Memory B cell (primary cell): ENCODE results near the gene MRPS12.
"Not testable (repeated sequence)": the region's sequence is repeated elsewhere in the genome, so short reads cannot be mapped to it uniquely, and the experiment has no call there.

Experiments used
- ATAC-seq: fragments of 150-1000 bp; cut with Tn5 transposase; 2 replicates; pipeline ENCODE4 v1.10.0; 2021; ENCODE audit warnings: low read depth, mild to moderate bottlenecking, moderate library complexity
- DNase-seq, 2 donors: peaks; one replicate each; pipeline ENCODE4 v3.0.0; 2022; ENCODE audit warnings: low spot score in 2 of 2
- H3K27ac Mint-ChIP-seq: one replicate; pipeline ENCODE4 v1.8.0; 2022; ENCODE audit warnings: mild to moderate bottlenecking, moderate library complexity, mixed read lengths
- H3K27me3 Mint-ChIP-seq: one replicate; pipeline ENCODE4 v1.8.0; 2022; ENCODE audit warnings: mixed read lengths
- H3K36me3 Mint-ChIP-seq: one replicate; pipeline ENCODE4 v1.8.0; 2022; ENCODE audit warnings: mild to moderate bottlenecking, mixed read lengths
- H3K4me1 Mint-ChIP-seq: one replicate; pipeline ENCODE4 v1.8.0; 2022; ENCODE audit warnings: mixed read lengths
- H3K4me3 Mint-ChIP-seq: one replicate; pipeline ENCODE4 v1.8.0; 2022; ENCODE audit warnings: mild to moderate bottlenecking, moderate library complexity, mixed read lengths
- H3K9me3 Mint-ChIP-seq: one replicate; pipeline ENCODE4 v1.8.0; 2022; ENCODE audit warnings: mixed read lengths

The MRPS12 gene

DNA sequence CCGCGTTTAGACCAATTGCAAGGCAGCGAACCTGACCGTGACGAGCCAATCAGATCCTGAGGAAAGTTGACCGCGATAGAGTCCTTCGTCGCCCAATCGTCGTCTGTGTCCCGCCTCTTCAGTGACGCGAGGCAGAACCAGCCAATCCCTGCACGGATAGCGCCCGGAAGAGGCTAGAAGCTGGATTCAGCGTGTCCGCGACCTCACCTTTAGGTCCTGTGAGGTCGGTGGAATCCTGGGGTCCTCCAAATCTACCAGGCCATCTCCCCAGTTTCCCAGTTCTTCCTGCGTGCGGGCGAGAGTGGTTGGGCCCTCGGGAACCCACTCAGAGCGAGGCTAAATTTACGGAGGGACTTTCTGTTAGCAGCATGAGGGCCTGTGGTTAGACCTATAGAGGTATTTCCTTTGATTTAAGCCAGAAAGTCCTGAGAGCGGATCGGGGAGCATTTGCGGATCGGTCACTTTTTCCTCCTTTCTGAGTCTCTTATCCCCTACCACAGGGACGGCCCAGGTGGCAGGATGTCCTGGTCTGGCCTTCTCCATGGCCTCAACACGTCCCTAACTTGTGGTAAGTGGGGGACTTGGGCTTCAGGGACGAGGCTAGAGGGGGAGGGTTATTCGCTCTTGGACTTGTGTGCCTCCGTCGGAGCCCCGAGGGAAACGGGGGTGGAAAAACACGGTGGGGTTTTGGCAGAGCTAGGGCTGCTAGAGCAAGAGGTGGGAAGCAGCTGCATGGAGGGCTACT is at the start of gene MRPS12:
MRPS12 (plus strand) TSS at position 169 of the 745 bp plus-strand sequence; CDS start at position 520, 351 bp downstream.
- Mint-ChIP-seq H3K36me3 (peaks cover 21% of the 10 kb centered on the region), H3K27ac (peak within 1 kb of the TSS; percentile 97), H3K27me3 (no peaks in the 10 kb centered on the region), H3K9me3 (peaks cover 2% of the 10 kb centered on the region), H3K4me1 (peaks cover 23% of the 10 kb centered on the region), H3K4me3 (peak within 1 kb of the TSS; percentile 96)
- peak; percentile 93 for ATAC-seq
- DNase-seq = no peak

DNA sequence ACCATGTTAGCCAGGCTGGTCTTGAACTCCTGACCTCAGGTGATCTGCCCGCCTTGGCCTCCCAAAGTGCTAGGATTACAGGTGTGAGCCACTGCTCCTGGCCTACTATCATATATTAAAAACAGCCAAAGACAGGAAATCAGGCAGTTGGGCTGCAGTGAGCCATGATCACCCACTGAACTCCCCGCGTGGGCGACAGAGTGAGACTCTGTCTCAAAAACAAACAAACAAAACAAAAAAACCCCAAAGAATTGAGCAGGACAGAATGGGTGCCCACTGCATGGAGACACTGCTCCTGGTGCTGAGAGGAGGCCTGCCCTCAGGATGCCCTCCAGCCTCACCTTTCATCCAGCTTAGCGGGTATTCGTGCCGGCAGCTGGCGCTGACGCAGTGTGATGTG is 47.5 kb upstream of the MRPS12 start:
- Mint-ChIP-seq H3K4me1 (peaks cover 16% of the 10 kb centered on the region), H3K27me3 (no peaks in the 10 kb centered on the region), H3K4me3 (no peak overlapping the region), H3K27ac (peak overlapping the region; percentile 31), H3K9me3 (no peaks in the 10 kb centered on the region), H3K36me3 (peaks cover 6% of the 10 kb centered on the region)
- no peak for ATAC-seq
- no peak for DNase-seq

DNA sequence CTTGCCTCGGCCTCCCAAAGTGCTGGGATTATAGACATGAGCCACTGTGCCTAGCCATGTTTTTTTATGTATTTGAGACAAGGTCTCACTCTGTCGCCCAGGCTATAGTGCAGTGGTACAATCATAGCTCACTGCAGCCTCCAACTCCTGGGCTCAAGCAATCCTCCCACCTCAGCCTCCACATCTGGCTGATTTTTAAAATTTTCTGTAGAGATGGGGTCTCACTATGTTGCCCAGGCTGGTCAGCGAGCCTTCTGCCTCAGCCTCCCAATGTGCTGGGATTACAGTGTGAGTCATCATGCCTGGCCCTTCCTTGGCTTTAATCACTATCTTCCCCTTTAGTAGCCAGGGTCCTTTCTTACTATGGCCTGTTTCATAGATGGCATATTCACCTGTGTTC is 46.1 kb upstream of the MRPS12 start:
- not testable (repeated sequence) for H3K9me3 Mint-ChIP-seq, H3K27ac Mint-ChIP-seq, H3K4me1 Mint-ChIP-seq, DNase-seq, H3K27me3 Mint-ChIP-seq, ATAC-seq, H3K36me3 Mint-ChIP-seq, H3K4me3 Mint-ChIP-seq

DNA sequence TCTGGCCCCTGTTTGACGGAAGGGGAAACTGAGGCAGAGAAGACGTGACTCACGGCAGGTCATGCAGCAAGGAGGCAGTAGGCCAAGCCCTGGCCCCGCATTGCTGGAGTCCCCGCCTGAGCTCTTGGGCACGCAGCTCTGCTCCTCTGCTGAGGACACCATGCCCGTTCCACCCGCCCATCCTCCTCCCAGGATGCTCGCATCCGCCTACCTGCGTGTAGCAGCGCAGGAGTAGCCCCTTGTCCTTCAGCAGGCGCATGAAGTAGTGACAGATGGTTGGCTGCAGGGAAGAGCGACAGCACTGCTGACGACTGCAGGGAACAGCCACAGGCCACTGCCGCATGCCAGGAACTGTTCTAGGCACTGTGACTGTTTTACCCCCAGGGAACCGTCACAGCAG is 41.9 kb upstream of the MRPS12 start:
- H3K27ac Mint-ChIP-seq = no peak overlapping the region
- H3K4me3 Mint-ChIP-seq = no peak overlapping the region
- H3K9me3 Mint-ChIP-seq = no peaks in the 10 kb centered on the region
- DNase-seq = no peak
- H3K27me3 Mint-ChIP-seq = no peaks in the 10 kb centered on the region
- no peak for ATAC-seq
- H3K36me3 Mint-ChIP-seq = peaks cover 9% of the 10 kb centered on the region
- no peaks in the 10 kb centered on the region for H3K4me1 Mint-ChIP-seq

DNA sequence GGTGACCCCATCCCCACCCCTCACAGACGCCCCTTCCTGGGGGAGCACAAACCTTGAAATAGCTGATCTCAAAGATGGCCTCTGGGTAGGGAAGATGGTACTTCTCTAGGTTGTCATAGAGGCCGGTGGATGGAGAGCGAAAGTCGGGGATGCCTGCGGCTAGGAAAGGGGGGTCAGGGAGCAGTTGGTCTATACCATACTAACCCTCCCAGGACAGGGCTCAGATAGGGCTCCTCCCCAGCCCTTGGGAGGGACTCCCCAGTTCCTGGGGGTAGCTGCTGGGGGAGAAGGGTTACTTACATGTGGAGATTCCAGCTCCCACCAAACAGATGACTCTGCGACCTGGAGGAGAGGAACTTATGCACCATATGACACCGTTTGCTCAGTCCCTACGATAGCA is 40.9 kb upstream of the MRPS12 start:
- Mint-ChIP-seq H3K27me3 (no peaks in the 10 kb centered on the region), H3K9me3 (no peaks in the 10 kb centered on the region), H3K27ac (no peak overlapping the region), H3K4me1 (peaks cover 3% of the 10 kb centered on the region), H3K4me3 (no peak overlapping the region), H3K36me3 (peaks cover 12% of the 10 kb centered on the region)
- ATAC-seq = no peak
- DNase-seq = no peak

DNA sequence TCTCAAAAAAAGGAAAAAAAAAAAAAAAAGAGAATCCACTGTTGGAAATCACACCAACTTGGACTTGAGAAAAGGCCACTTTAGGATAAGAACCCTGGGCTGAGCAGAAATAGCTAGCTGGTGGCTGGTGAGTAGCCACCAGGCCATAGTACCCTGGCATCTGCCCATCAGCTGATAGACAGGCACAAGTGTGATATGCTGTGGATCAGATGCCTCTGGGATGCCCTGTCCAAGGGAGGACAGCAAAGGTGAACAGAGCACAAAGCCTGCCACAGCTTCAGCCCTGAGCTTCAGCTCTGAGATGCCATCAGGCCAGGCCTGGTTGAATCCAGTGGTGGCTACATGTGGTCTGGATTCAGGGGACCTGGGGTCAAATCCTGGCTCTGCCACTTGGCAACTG is 40.1 kb upstream of the MRPS12 start:
- no peak overlapping the region for H3K4me3 Mint-ChIP-seq
- H3K36me3 Mint-ChIP-seq = peaks cover 10% of the 10 kb centered on the region
- H3K9me3 Mint-ChIP-seq = no peaks in the 10 kb centered on the region
- no peaks in the 10 kb centered on the region for H3K27me3 Mint-ChIP-seq
- H3K4me1 Mint-ChIP-seq = peaks cover 3% of the 10 kb centered on the region
- no peak for DNase-seq
- no peak for ATAC-seq
- no peak overlapping the region for H3K27ac Mint-ChIP-seq

DNA sequence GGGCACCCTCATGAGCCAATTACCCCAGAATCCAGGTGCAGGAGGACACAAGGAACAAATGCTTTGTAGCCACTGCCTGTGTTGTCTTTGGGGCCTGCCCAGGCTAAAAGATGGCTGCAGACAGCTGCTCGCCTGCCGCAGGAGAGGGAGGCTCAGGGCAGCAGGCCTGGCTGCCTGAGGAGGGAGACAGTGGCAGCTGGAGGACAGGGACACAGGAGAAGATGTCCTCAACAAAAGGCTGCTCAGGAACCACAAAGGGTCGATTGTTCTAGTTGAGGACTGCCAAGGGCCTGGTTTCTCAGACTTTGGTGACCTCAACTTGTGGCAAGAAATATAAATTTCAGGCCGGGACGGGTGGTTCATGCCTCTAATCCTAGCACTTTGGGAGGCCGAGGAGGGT is 39.0 kb upstream of the MRPS12 start:
- Mint-ChIP-seq H3K4me3 (no peak overlapping the region), H3K36me3 (peaks cover 12% of the 10 kb centered on the region), H3K4me1 (peaks cover 5% of the 10 kb centered on the region), H3K9me3 (no peaks in the 10 kb centered on the region), H3K27me3 (no peaks in the 10 kb centered on the region), H3K27ac (no peak overlapping the region)
- no peak for ATAC-seq
- DNase-seq = no peak

DNA sequence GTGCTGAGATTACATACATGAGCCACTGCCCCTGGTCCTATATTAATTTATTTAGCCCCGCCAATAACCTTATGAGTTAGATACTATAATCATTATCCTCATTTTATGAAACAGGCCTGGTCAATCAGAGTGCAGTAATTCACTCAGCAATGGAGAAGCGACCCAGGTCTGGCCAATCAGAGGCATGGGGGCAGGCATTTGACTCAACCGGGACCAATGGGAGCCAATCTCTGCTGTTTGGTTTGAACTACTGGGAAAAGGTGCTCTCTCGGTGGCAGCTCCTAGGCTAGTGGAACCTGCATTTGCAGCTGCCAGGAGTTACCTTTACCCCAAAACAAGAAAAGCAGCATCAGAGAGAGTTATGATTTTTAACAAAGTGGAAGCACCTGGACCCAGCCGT is 37.9 kb upstream of the MRPS12 start:
- H3K27me3 Mint-ChIP-seq = no peaks in the 10 kb centered on the region
- H3K4me3 Mint-ChIP-seq = no peak overlapping the region
- H3K9me3 Mint-ChIP-seq = no peaks in the 10 kb centered on the region
- H3K4me1 Mint-ChIP-seq = peaks cover 11% of the 10 kb centered on the region
- no peak for ATAC-seq
- no peak overlapping the region for H3K27ac Mint-ChIP-seq
- DNase-seq = no peak
- peaks cover 12% of the 10 kb centered on the region for H3K36me3 Mint-ChIP-seq

DNA sequence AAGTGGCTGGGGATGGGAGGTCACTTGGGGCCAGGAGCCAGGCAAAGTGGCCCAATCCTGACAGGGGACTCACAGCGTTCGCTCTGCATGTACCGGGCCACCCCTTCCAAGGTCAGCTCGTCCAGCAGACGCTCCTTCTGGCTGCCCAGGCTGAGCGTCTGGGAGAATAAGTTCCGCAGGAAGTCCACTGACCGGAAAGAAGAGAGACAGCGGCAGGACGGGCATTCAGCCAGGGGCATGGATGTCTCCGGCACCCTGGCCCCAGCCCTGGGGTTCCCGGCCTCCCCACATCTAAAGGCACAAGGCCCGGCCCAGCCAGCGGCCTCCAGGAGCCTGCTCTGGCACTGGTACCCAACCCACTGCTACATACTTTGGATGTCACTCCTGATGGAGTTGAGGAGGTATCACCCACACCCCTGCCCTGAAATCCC is 37.4 kb upstream of the MRPS12 start:
- Mint-ChIP-seq H3K27ac (no peak overlapping the region), H3K4me1 (peaks cover 14% of the 10 kb centered on the region), H3K27me3 (no peaks in the 10 kb centered on the region), H3K36me3 (peaks cover 12% of the 10 kb centered on the region), H3K4me3 (no peak overlapping the region), H3K9me3 (no peaks in the 10 kb centered on the region)
- DNase-seq (no peak), ATAC-seq (no peak)

DNA sequence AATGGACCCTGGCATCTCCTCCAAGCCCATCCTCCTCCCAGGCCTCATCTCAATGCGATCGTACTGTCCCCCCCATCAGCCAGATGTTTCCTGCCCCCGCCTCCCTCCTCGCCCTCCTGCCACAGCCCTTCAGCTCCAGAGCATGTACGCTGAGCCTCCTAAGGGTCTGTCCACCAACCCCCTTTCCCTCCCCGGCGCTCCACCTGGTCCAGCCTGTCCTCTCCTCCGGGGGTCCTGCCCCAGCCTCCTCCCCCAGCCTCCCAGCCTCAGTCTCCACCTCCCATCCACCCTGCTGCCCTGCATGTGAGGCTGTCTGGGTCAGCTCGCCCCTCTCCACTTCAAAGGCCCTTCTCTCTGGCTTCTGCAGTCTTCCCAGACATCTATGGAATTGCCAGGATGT is 35.8 kb upstream of the MRPS12 start:
- Mint-ChIP-seq H3K27ac (peak overlapping the region; percentile 77), H3K27me3 (no peaks in the 10 kb centered on the region), H3K4me3 (no peak overlapping the region), H3K36me3 (peaks cover 9% of the 10 kb centered on the region), H3K4me1 (peaks cover 21% of the 10 kb centered on the region), H3K9me3 (no peaks in the 10 kb centered on the region)
- ATAC-seq (no peak), DNase-seq (no peak)

DNA sequence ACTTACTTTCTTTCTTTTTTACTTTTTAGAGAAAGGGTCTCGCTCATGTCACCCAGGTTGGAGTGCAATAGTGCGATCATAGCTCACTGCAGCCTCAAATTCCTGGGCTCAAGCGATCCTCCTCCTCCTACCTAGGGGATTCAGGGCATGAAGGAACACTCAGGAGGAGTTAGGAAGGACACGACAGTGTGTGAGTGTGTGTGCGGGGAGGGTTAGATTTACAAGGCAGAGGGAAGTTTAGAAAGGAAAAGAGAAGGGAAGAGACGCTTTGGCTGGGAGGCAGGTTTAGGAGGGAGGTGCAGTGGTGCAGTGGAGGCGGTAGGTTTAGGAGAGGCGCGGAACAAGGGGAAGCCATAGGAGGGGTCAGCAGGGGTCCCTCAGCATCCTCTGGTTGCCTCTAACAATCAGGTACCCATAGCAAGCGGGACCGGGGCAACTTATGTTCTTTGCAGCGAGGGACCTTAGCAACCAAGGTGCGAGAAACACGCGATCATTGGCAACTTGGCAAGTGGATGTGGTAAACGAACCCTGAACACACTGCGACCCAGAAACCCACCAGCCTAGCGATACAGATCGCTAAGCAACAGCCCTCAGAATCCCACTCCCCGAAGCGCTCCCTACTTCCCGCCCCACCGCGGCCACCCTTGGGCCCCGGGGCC is 31.8 kb upstream of the MRPS12 start:
- H3K4me1 Mint-ChIP-seq = peaks cover 30% of the 10 kb centered on the region

DNA sequence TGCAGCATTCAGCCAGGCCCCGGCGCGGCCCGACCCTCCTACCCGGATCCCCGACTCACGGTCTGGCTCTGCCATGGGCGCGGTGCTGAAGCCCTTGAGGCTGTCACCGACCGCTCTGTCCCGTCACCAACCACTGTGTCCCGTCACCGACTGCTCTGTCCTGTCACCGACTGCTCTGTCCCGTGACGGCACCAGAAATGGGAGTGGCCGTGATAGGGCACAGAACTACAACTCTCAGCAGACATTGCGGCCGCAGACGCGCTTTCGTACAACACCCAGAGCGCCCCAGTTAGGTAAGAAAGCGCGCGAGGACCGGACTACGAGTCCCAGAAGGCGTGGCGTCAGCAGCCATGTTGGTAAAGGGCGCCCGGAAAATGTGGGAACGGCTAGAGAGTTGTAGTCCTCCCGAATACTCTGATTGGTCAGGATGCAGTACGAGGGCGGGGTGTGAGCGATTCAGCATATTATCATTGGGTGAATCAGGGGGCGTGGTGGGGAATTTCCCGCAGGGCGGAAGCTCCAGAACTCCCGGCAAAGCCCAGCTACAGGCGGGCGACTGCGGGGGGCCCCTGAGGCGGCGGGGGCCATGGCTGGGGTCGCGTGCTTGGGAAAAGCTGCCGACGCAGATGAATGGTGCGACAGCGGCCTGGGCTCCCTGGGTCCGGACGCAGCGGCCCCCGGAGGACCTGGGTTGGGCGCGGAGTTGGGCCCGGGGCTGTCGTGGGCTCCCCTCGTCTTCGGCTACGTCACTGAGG is 31.1 kb upstream of the MRPS12 start, which contains the start of the genes NFKBIB and SIRT2:
NFKBIB (plus strand) TSS at position 523 of the 755 bp plus-strand sequence; CDS start at position 587, 64 bp downstream.
SIRT2 (minus strand) TSS at position 172 of the 755 bp plus-strand sequence; CDS start at position 75, 97 bp downstream.
- H3K36me3 Mint-ChIP-seq = peaks cover 11% of the 10 kb centered on the region
- H3K4me1 Mint-ChIP-seq = peaks cover 33% of the 10 kb centered on the region
- ATAC-seq (peak; percentile 85), DNase-seq (peak; percentile 91 to 96)
- H3K27ac Mint-ChIP-seq = peak within 1 kb of the TSS; percentile 96
- H3K4me3 Mint-ChIP-seq = peak within 1 kb of the TSS; percentile 96
- H3K27me3 Mint-ChIP-seq = no peaks in the 10 kb centered on the region
- peaks cover 2% of the 10 kb centered on the region for H3K9me3 Mint-ChIP-seq

More for the DNA sequence above, 31.8 kb upstream of the MRPS12 start:
- Mint-ChIP-seq H3K27me3 (no peaks in the 10 kb centered on the region), H3K4me3 (peak overlapping the region; percentile 96), H3K36me3 (peaks cover 8% of the 10 kb centered on the region), H3K27ac (peak overlapping the region; percentile 96), H3K9me3 (peaks cover 2% of the 10 kb centered on the region)
- ATAC-seq (no peak), DNase-seq (no peak)

DNA sequence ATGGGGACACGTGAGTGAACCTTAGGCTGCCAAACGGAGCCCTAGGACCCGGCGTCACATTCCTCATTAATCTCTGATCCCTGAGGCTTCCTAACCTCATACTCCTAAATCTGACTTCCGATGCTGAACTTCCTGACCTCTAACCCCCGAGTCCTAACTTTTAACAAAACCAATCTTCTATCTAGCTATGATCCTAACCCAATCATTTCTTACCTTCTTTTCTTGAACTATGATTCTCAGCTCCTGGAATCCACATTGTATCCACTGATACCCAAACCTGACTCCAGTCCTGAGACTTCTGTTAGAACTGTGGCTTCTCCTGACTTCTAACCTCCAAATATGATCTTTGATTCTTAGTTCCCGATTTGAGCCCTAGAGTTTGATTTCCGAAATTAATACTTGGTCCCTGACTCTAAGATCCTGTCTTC is 30.5 kb upstream of the MRPS12 start:
- Mint-ChIP-seq H3K4me3 (peak overlapping the region; percentile 96), H3K9me3 (peaks cover 2% of the 10 kb centered on the region), H3K27ac (peak overlapping the region; percentile 96), H3K27me3 (no peaks in the 10 kb centered on the region), H3K36me3 (peaks cover 13% of the 10 kb centered on the region), H3K4me1 (peaks cover 31% of the 10 kb centered on the region)
- ATAC-seq (no peak), DNase-seq (no peak)

DNA sequence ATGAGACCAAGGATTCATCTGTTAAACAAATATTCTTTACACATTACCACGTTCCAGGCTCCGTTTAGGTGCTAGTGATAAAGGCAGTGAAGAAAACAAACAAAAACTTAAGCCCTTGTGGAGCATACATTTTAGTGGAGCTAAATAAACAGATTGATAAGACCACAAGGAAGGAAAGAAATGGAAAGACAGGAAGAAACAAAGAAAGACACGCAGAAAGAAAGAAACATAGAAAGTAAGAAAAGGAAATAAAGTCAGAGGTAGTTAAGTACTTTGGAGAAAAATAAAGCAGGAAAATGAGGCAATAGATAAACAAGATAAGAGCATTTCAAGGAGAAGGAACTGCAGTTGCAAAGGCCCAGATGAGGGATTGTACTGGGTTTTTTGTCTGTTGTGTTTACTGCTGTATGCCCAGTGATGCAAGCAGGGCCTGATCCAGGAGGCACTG is 30.0 kb upstream of the MRPS12 start:
- no peaks in the 10 kb centered on the region for H3K27me3 Mint-ChIP-seq
- peaks cover 2% of the 10 kb centered on the region for H3K9me3 Mint-ChIP-seq
- DNase-seq (no peak), ATAC-seq (no peak)
- peak overlapping the region; percentile 96 for H3K27ac Mint-ChIP-seq
- H3K36me3 Mint-ChIP-seq = peaks cover 16% of the 10 kb centered on the region
- H3K4me3 Mint-ChIP-seq = peak overlapping the region; percentile 73
- H3K4me1 Mint-ChIP-seq = peaks cover 30% of the 10 kb centered on the region
